ENCODE measurements around the gene TMED5. TPM values are rescaled to one million over a fixed set of nuclear protein-coding genes. Genes with fewer than 3 reads are reported as not detected.
"Not testable (repeated sequence)": the region's sequence is repeated elsewhere in the genome, so short reads cannot be mapped to it uniquely, and the experiment has no call there.

The TMED5 gene
- total RNA-seq, 1 donor from 2014 or later = 38.8 TPM

DNA sequence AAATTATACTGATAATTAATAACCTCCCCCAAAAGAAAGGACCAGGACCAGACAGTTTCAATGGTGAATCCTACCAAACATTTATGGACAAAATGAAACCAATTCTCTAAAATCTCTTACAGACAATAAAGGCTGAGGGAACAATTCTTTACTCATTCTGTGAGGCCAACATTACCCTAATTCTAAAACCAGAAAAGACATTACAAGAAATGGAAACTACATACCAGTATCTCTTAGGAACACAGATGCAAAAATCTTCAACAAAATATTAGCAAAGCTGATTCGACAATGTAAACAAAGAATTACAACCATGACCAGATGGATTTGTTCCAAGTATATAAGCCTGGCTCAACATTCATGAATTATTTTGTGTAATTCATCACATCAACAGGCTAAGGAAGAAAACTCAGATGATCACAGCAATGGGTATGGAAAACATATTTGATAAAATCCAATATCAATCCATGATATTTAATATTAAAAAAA lies 8.6 kb downstream of the TMED5 start:
- DNase-seq = no peak

GRCh38 chr1:93170141-93170678 lies 10.0 kb downstream of the TMED5 start:
- not testable (repeated sequence) for DNase-seq

GRCh38 chr1:93167006-93167405 lies 13.2 kb downstream of the TMED5 start:
- DNase-seq = no peak

GRCh38 chr1:93165895-93166294 lies 14.3 kb downstream of the TMED5 start:
- DNase-seq = not testable (repeated sequence)

DNA sequence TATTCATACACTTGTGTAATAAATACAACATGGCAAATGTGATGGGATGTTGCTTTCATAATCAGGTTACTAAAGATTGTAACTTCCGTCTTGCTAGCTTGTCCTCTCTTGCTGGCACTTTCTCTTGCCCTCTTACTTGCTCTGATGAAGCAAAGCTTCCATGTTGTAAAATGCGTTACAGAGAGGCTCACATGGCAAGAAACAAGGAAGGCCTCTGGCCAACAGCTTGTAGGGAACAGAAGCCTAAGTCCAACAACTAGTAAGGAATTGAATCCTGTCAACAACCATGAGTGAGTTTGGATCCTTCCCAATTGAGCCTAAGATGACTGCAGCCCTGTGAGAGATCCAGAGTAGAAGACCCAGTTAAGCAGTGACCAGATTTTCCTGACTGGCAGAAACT lies 15.4 kb downstream of the TMED5 start:
- no peak for DNase-seq

- not testable (repeated sequence) for DNase-seq
These were observed 16.9 kb downstream of the TMED5 start for GRCh38 chr1:93163314-93163713.

- no peak for DNase-seq
These were observed 20.9 kb downstream of the TMED5 start for GRCh38 chr1:93159337-93159736.

- DNase-seq = no peak
These were observed 24.9 kb downstream of the TMED5 start for GRCh38 chr1:93155335-93155734.

- no peak for DNase-seq
These were observed 25.3 kb downstream of the TMED5 start for GRCh38 chr1:93154898-93155297.

GRCh38 chr1:93152835-93153234 lies 27.4 kb downstream of the TMED5 start:
- DNase-seq = no peak

- no peak for DNase-seq
These were observed 28.7 kb downstream of the TMED5 start for GRCh38 chr1:93151474-93151873.

DNA sequence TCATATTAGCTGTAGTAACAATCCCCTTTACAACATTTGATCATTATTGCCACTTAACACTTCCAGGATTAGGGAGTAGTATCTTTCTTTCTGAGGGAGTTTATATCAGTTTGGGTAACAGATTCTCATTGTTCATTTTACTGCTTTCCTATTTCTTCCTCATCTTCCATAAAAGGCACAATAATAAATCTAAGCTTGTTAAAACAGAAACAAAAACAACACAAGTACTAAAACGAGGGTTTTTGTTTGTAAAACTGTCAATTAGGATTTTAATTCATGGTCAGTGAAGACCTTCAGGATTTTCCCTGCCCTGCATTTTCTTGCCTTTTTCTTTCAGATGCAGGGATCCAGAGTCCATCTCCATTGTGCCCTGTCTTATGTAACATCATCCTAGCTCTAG lies 29.5 kb downstream of the TMED5 start:
- no peak for DNase-seq

DNA sequence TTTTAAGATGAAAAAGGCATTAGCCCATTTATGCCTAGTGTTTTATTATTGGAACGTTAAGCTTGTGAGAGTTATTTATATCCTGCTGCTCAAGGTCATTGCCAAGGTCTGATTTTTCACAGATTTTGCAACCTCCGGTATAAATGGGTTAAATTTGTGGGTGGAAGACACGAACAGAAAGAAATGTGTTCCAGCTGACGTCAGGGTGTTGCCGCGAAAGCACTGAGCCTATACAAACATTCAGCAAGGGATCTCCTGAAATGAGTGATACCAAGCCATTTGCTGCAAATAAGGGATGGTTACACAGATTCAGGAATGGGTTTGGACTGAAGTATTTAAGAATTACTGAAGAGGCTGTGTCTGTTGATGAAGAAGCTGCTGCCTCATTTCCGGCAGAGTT lies 32.2 kb downstream of the TMED5 start:
- no peak for DNase-seq

DNA sequence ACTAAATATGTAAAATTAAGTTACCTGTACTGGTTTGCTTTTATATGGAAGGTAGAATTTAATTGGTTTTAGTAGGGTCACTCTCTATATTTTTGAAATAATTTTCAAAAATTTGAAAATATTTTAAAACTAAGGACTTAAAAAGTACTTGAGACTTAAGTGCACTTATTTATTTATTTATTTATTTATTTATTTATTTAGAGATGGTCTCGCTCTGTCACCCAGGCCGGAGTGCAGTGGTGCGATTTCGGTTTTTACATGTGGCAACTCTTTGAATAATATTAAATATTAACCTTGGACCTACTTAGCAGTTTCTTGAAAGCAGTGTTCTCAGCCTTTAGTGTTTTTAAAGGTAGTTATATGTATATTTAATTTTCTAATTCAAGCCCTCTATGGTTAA lies 36.4 kb downstream of the TMED5 start:
- no peak for DNase-seq

- no peak for DNase-seq
These were observed 37.1 kb downstream of the TMED5 start for GRCh38 chr1:93143136-93143535.

DNA sequence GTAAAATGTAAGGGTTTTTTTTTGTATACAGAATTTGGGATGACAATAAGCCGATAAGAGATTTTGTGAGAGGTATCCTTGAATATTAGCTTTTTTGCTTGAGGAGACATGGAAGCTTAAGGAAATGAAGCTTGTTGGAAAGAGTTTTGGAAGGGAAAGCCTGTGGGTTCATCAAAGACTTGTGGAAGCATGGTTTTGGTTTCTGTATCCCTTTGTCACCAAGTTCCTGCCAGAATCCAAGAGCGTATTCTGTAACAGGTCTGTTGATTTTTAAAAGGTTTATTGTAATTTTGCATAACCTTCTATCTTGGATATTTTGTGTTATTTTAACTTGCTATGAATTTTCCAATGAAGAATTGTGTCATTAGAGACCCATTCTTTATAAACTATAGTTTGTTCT lies 38.1 kb downstream of the TMED5 start:
- no peak for DNase-seq

DNA sequence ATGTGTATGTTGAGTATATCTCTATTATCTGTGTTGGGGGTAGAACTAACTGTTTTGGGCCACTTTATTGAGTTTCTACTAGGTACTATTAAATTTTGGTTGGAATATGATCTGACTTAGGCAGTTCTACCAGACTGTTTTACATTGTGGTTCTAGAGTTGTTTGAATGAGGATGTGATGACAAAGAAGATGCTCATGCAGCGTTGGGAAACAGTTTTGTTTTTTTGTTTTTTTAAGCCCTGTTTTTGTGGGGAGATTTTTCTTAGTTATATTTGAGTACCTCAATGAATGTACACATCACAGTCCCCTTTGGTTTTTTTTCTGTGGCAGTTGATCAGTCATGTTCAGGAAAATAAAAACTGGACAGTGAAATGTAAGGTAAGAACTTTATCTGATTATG lies 40.1 kb downstream of the TMED5 start:
- DNase-seq = no peak

DNA sequence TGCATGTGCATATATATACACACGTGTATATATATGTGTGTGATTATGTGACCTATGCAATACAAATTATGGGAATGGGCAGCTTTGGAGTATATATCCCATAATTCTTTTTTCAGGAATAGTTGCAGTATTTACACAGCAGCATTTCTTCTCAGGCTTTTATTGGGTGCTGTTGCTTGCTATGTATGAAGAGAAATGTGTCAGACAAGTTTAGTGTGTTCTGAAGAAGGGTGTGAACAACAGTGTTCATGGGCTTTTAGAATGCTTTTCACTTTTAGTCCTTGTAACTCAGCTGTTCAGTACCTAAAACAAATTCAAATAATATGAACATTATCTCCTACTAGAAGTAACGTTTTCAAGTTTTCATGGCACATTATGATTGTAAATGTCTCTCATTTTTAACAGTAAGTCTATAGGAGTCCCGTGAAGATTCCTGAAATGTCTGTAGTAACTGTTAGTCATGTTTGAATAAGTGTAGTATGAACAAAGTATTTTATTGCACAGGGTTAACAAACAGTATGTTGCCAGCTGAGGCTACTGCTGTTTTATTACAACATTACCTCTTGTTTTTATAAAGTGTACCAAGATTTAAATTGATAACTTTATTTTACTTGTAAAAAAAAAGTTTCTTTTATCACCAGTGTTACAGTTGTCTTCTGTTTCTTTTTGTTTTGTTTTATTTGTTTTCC lies 42.5 kb downstream of the TMED5 start:
- no peak for DNase-seq

DNA sequence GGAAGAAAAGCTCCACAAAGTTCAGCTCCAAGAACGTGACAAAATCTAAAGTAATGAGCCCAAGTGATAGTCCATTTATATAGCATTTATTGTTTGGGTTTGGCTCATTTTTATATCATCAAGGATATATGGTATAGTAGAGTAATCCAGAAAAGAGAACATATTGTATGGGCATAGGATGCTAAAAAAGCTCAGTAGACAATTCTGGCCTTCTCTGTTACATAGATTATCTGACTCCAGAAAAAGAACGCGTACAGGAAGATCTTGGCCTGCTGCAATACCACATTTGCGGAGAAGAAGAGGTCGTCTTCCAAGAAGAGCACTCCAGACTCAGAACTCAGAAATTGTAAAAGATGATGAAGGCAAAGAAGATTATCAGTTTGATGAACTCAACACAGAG lies 43.8 kb downstream of the TMED5 start:
- DNase-seq = no peak

DNA sequence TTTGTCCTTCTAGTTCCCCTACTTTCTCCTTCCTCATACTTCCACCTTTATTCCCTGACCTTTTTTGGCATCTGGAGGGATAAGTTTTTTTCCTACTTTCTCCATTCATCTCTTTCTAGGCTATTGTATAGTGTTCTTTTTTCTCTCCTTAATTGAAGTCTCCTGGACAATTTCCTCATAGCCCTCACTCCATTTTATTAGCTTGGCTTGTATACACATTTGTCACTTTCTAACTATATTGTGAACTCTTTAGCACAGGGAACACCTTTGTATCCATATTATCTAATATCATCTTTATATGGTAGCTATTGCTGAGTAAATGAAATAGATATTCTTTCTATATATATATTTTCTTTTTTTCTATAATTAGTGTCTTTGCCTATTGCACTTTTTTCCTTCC lies 47.6 kb downstream of the TMED5 start:
- no peak for DNase-seq

DNA sequence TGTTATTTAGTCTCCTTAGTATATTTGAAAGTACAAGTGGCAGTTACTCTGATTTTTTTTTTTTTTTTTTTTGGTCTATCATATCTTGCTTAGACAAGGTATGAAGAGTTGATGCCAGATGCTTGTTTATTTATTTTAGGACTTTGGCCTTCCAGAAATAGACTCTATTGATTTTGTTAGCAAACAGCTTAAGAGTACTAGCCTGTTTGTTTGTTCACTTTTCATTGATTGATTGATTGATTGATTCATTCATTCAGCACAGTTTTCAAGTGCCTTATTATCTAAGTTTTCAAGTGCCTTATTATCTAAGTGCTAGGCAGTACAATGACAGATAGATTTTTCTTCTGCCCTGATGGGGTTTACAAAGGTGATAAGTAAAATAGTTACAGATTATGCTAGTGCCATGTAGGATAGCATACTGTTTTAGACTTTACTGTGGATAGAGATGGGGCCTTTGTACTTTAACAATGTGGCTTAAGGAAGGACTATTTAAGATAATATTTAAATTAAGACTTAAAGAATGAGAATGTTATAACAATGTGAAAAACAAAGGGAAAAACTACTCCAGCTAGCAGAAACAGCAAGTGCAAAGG lies 50.6 kb downstream of the TMED5 start:
- DNase-seq = no peak

- no peak for DNase-seq
These were observed 55.5 kb downstream of the TMED5 start for GRCh38 chr1:93124556-93125355.

DNA sequence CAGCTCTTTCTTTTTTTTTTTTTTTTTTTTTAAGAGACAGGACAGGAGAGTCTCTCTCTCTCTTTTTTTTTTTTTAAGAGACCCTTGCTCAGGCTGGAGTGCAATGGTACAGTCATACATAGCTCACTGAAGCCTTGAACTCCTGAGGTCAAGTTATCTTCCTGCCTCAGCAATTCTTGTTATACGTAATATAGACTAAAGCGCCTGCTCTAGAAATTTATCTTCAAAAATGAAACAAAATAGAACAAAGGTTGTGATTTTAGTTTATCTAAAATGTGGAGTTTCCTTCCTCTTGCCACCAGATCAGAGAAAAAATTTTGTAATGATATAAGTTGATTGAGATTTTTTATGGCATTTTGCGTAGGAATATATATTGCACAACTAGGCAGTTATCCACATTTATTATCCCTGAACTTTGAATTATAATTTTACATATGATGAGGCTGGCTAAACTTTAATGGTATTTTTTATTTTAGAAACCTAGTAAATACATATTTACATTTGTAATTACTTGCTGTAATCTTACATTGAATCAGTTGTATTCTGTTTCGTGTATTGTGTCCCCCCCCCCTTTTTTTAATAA lies 56.9 kb downstream of the TMED5 start:
- no peak for DNase-seq

All from skin of body (tissue), 2 donors.